KMS-11 (cell line): ENCODE measurements around the gene PTER.

Experiments
- H2AFZ ChIP-seq: fragments of 200-600 bp; sonication (generic); 2 replicates; pipeline ENCODE4 v1.6.1; 2016; ENCODE audit warnings: antibody characterized with exemption, mixed run types, low read depth
- H3K27ac ChIP-seq: fragments of 200-600 bp; sonication (generic); 2 replicates; pipeline ENCODE4 v1.6.1; 2016; ENCODE audit warnings: mild to moderate bottlenecking, mixed run types
- H3K27me3 ChIP-seq: fragments of 200-600 bp; sonication (generic); 2 replicates; pipeline ENCODE4 v1.6.1; 2017; ENCODE audit warnings: mild to moderate bottlenecking, low read depth, mixed run types, moderate library complexity; ENCODE audit not compliant: insufficient read depth
- H3K36me3 ChIP-seq: fragments of 200-600 bp; sonication (generic); 2 replicates; pipeline ENCODE4 v1.6.1; 2017; ENCODE audit warnings: mild to moderate bottlenecking, mixed run types; ENCODE audit not compliant: insufficient read depth
- H3K4me1 ChIP-seq: fragments of 200-600 bp; sonication (generic); 2 replicates; pipeline ENCODE4 v1.6.1; 2016; ENCODE audit warnings: mild to moderate bottlenecking, low read depth, mixed run types; ENCODE audit not compliant: poor library complexity, severe bottlenecking
- H3K4me2 ChIP-seq: fragments of 200-600 bp; sonication (generic); 2 replicates; pipeline ENCODE4 v1.7.0; 2016; ENCODE audit warnings: mild to moderate bottlenecking, mixed run types
- H3K4me3 ChIP-seq: fragments of 200-600 bp; sonication (generic); IDR thresholded peaks from 2 replicates; pipeline ENCODE4 v1.6.1; 2017; ENCODE audit warnings: low read depth, low read length, mixed read lengths; ENCODE audit not compliant: insufficient read depth
- H3K79me2 ChIP-seq: fragments of 200-600 bp; sonication (generic); 2 replicates; pipeline ENCODE4 v1.6.1; 2016; ENCODE audit warnings: low read depth, mixed run types; ENCODE audit not compliant: insufficient read depth
- H3K9ac ChIP-seq: fragments of 200-600 bp; sonication (generic); 2 replicates; pipeline ENCODE4 v1.6.1; 2016; ENCODE audit warnings: mild to moderate bottlenecking, mixed run types
- H4K20me1 ChIP-seq: fragments of 200-600 bp; sonication (generic); 2 replicates; pipeline ENCODE4 v1.6.1; 2016; ENCODE audit warnings: mild to moderate bottlenecking, mixed run types; ENCODE audit not compliant: insufficient read depth
- TF ChIP-seq, protein P1 (sequence below): fragments of 200-600 bp; sonication (generic); conservative IDR thresholded peaks from 2 replicates; pipeline ENCODE4 v1.6.1; 2017; ENCODE audit warnings: low read depth, mild to moderate bottlenecking, antibody characterized with exemption, low read length, moderate library complexity, mixed read lengths

Gene PTER

GRCh38 chr10:16449454-16449853 is 12.6 kb downstream of the PTER start:
- no peak overlapping the region for H3K9ac ChIP-seq

DNA sequence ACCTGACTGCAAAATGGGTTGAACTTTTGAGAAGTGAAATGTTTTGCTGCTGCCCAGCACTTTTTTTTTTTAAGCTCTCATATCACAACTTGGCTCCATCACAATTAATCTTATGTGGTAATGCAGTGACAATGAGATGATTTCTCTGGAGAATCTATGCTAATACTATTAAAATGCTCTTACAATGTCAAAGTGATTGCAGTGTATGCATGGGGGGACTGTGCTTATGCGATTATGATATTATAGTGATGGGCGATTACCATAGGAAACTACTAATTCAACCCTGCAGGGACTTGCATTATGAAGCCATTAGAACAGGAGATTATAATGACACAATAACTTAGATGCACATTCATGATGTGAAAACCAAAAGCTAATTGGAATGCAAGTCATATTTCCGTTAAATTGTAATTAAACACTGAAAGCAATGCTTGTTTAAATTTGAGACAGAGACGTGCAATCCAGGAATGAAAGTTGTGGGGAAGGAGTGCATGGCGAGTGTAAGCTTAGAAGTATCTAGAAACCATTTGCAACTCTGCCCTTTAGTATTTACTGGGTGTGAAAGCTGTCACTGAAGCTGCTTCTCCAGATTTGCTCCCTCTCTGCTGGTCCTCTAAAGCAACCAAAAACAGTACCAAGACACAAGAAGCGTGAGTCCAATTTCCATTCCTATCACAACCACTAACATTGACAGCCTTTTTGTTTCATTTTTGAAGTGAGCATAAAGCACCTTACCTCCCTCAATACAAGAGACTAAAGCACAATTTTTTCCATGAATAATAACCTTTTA is 21.6 kb downstream of the PTER start:
- Histone ChIP-seq H3K4me2 (no peak overlapping the region), H3K27me3 (no peaks in the 10 kb centered on the region), H3K27ac (no peak overlapping the region), H3K79me2 (no peaks in the 10 kb centered on the region), H2AFZ (no peak overlapping the region), H3K4me3 (no peak overlapping the region), H3K36me3 (no peaks in the 10 kb centered on the region), H3K9ac (no peak overlapping the region), H3K4me1 (no peaks in the 10 kb centered on the region), H4K20me1 (no peaks in the 10 kb centered on the region)
- TF ChIP-seq, protein P1, sequence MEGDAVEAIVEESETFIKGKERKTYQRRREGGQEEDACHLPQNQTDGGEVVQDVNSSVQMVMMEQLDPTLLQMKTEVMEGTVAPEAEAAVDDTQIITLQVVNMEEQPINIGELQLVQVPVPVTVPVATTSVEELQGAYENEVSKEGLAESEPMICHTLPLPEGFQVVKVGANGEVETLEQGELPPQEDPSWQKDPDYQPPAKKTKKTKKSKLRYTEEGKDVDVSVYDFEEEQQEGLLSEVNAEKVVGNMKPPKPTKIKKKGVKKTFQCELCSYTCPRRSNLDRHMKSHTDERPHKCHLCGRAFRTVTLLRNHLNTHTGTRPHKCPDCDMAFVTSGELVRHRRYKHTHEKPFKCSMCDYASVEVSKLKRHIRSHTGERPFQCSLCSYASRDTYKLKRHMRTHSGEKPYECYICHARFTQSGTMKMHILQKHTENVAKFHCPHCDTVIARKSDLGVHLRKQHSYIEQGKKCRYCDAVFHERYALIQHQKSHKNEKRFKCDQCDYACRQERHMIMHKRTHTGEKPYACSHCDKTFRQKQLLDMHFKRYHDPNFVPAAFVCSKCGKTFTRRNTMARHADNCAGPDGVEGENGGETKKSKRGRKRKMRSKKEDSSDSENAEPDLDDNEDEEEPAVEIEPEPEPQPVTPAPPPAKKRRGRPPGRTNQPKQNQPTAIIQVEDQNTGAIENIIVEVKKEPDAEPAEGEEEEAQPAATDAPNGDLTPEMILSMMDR: no peak

More at GRCh38 chr10:16449454-16449853, 12.6 kb downstream of the PTER start:
- Histone ChIP-seq H3K27ac (no peak overlapping the region), H3K4me1 (no peaks in the 10 kb centered on the region), H3K4me3 (no peak overlapping the region), H3K27me3 (no peaks in the 10 kb centered on the region), H3K79me2 (peaks cover 13% of the 10 kb centered on the region; the same call in 1 of the 2 replicates), H2AFZ (no peak overlapping the region), H3K36me3 (no peaks in the 10 kb centered on the region), H3K4me2 (no peak overlapping the region), H4K20me1 (no peaks in the 10 kb centered on the region; the same call in 1 of the 2 replicates)
- TF ChIP-seq, protein P1: no peak

GRCh38 chr10:16459423-16459939 is 22.7 kb downstream of the PTER start:
- Histone ChIP-seq H3K36me3 (0 out of 2 replicates have a peak, but pooled peaks cover 2% of the 10 kb centered on the region), H2AFZ (no peak overlapping the region), H3K27ac (no peak overlapping the region), H3K27me3 (no peaks in the 10 kb centered on the region), H3K9ac (no peak overlapping the region), H3K4me1 (no peaks in the 10 kb centered on the region), H4K20me1 (no peaks in the 10 kb centered on the region), H3K4me2 (no peak overlapping the region), H3K4me3 (no peak overlapping the region), H3K79me2 (no peaks in the 10 kb centered on the region)
- TF ChIP-seq, protein P1: no peak

DNA sequence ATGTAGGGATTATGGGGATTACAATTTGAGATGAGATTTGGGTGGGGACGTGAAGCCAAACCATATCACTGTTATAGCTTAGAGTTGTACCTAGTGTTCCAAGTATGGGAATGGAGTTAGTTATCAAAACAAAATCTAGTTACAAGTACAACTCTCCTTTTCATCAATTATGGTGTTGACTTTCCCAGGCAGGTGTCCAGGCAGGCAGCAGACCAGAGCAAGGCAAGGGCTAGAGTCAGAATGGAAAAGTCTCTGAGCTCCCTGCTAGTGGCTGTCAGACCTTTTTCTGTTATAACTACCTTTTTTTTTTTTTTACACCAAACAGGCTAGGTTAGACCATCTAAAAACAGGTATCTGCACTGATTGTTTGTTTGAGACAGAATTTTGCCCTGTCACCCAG is 29.2 kb downstream of the PTER start:
- H3K4me3 ChIP-seq: no peak overlapping the region
- TF ChIP-seq, protein P1: no peak
- no peak overlapping the region for H2AFZ ChIP-seq
- no peaks in the 10 kb centered on the region for H4K20me1 ChIP-seq
- peaks cover 4% of the 10 kb centered on the region for H3K4me1 ChIP-seq
- no peaks in the 10 kb centered on the region for H3K79me2 ChIP-seq
- no peaks in the 10 kb centered on the region for H3K27me3 ChIP-seq
- H3K27ac ChIP-seq: no peak overlapping the region
- H3K36me3 ChIP-seq: 0 out of 2 replicates have a peak, but pooled peaks cover 2% of the 10 kb centered on the region
- no peak overlapping the region for H3K9ac ChIP-seq
- no peak overlapping the region for H3K4me2 ChIP-seq
